Middle frontal gyrus (tissue), 1 donor: ENCODE data around the gene ALX3.

Experiments
- DNase-seq: peaks from one replicate; pipeline ENCODE4 v3.0.0-alpha.2; 2015; ENCODE audit warnings: low spot score; ENCODE audit errors: extremely low spot score

The ALX3 gene

DNA sequence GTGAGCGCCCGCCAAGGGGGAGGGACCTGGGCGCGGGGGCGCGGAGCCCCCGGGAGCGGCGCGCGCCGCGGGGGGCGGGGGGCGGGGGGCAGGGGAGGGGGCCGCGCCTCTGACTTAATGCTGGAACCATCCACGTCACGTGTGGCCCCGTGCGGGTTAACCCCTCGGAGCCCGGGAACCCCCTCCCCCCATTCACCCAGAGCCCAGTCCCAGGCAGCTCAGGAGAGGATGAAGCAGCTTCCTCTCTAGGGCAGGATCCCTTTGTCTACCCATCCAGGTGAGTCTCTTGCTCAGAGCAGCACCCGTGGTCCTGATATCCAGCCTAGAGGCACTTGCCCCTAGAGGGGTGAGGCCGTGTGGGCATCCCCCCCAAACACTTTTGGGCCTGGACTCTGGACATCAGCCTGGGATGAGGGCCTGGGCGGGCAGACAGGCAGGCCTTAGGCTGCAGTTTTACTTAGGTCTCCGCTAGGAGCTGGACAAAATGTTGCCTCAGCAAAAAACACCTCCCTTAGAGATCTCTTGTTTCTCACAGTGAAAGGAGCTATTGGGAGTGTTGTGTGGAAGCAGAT, at the start of gene ALX3:
Gene ALX3 (minus strand): TSS at position 2 of the 572 bp plus-strand sequence. CDS start 60 bp downstream, outside the sequence.
- DNase-seq = no peak

GRCh38 chr1:110119843-110120242, 49.4 kb upstream of the ALX3 start:
- DNase-seq = no peak

- DNase-seq = no peak
Observed at GRCh38 chr1:110118636-110119396, 48.3 kb upstream of the ALX3 start.

DNA sequence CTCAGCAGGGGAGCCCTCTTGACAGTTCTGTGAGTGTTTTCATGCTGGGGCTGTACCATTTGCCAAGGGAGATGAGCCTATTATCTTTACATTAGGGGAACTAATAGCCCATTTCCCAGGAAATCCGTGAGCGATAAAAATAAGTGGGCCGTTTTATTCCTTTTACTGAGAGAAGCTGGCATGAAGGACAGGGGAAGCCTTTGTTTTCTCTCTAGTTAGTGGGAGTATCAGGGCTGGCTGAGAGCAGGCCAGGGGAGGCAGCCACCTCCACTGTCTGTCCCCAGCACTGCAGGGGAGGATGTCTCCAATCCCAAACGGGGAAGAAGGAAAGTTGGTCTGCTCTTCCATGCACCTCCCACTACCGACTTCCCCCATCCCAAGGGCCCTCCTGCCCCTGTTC, 44.3 kb upstream of the ALX3 start:
- DNase-seq = no peak

DNA sequence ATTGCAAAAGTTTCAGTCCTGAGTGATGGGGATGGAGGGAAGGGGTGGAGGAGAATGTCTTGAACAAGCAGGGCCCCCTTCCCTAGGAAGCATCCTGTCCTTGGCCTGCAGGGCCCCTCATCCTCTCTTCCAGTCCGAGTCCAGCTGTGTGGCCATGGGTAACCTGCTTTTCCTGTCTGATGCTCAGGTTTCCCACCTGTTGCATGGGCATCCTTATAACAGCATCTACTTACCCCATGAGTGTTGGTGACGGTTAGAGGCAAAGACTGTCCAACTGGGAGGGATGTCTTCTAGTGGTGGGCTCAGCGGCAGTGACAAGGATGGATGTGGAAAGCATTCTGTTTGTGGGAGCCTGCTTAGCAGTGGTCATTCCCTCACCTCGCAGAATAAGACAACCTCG, 43.7 kb upstream of the ALX3 start:
- DNase-seq = no peak

DNA sequence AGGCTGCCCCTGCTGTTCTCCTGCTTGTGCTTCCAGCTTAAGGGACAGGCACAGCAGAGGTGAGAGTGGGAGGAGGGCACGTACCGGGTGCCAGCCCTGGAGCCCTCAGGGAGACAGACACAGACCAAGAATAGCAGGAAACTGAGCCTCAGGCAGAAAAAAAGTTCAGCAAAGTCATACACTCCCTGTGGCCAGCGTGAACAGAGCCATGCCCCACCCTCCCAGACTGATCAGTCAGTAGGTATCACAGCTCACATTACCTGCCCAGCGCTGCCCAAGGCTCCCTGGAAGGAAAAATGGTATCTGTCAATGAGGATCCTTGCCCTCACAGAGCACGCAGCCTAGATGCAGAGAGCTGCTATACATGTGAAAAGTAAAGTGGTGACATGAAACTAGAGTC, 43.1 kb upstream of the ALX3 start:
- DNase-seq = no peak

DNA sequence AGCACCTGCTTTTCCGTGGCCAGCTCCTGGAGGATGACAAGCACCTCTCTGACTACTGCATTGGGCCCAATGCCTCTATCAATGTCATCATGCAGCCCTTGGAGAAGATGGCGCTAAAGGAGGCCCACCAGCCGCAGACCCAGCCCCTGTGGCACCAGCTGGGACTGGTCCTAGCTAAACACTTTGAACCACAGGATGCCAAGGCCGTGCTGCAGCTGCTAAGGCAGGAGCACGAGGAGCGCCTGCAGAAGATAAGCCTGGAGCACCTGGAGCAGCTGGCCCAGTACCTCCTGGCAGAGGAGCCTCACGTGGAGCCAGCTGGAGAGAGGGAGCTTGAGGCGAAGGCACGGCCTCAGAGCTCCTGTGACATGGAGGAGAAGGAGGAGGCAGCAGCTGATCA, 42.2 kb upstream of the ALX3 start:
- no peak for DNase-seq

DNA sequence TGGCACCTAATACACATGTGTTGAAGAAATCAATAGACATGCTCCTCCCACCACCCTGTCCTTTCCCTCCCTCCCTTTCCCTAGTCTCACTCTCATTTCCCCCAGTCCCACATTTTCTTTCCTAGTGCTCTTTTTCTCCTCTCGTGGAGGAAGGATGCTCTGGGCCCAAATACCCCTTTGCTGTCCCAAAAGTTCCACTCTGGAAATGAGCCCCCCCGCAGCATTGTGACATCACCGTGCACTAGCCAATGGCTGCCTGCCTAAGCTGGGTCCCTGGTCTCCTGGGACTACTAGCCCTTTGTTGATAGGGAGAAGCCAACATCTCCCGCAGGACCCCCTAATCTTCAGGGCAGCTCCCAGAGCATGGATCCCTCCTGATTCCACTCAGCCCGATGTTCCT, 41.7 kb upstream of the ALX3 start, which contains the start of gene UBL4B:
Gene UBL4B (plus strand): TSS at position 301 of the 400 bp plus-strand sequence. CDS start 92 bp downstream, at position 393.
- no peak for DNase-seq

GRCh38 chr1:110111081-110111480, 40.6 kb upstream of the ALX3 start:
- no peak for DNase-seq

DNA sequence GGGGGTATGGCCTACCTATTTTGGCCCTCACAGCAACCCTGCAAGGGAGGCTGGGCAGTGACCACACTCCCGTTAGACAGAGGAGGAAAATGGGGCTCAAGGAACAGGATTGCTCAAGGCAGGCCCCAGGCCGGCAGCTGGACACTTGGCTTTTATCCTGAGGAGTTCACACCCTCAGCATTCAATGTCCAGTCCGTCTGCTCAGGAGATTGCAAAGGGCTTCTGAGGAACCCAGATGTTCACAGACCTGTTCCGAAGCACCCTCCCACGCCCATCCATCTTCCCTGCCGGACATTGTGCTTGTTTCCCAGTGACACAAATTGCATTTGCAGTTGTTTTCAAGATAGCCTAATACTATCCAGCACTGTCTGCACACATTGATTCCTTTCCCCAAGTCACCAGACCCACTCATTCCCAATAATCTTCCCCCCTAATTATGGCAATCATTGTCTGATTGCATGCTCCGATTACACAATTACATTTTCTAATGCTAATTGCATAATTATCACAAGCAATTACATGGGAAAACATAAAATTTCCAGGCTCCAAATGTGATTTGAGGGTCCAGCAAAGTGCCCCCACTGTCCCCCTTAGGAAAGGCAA, 37.5 kb upstream of the ALX3 start:
- no peak for DNase-seq

DNA sequence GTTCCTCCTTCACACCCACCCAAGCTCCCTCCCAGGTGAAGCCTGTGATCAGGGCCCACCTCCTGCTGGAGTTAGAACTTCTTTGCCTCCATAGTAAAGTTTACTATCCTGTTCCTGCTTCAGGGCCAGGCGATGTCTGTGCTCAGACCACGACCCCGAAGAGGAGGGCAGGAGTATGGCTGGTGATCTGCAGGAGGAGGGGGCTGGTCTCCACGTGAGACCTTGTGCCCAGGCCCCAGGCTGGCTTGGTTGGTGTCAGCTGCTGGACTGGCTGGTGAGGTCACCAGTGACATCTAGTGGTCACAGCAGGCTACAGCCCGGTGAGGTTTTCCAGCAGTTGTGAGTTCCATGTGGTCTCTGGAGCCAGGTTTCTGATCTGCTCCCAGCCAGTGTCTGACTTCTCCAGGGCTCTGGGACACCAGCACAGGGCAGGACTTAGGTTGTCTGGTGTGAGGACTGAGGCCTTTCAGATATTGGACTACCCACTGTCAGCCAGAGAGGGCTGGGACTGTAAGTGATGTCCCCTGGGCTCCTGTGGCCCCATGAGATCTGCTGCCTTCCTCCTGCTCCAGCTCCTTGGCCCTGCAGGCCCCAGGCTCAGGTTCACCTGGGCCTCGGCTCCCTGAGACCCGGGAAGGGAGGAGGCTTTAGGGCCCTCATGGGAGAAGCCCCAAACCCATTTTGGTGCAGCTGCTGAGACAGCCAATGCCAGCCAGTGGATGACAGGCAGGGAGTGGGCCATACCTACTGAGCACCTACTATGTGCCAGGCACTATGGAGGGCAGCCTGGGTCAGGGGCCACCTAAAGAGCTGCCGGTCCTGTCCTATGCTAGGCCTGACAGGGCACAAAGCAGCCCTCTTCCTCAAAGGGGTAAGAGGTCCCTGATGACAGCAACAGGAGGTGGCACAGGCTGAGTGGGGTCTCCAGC, 35.8 kb upstream of the ALX3 start:
- DNase-seq = peak; percentile 27

GRCh38 chr1:110102081-110102480, 31.6 kb upstream of the ALX3 start:
- no peak for DNase-seq

- no peak for DNase-seq
Observed at GRCh38 chr1:110100335-110100734, 29.9 kb upstream of the ALX3 start.

DNA sequence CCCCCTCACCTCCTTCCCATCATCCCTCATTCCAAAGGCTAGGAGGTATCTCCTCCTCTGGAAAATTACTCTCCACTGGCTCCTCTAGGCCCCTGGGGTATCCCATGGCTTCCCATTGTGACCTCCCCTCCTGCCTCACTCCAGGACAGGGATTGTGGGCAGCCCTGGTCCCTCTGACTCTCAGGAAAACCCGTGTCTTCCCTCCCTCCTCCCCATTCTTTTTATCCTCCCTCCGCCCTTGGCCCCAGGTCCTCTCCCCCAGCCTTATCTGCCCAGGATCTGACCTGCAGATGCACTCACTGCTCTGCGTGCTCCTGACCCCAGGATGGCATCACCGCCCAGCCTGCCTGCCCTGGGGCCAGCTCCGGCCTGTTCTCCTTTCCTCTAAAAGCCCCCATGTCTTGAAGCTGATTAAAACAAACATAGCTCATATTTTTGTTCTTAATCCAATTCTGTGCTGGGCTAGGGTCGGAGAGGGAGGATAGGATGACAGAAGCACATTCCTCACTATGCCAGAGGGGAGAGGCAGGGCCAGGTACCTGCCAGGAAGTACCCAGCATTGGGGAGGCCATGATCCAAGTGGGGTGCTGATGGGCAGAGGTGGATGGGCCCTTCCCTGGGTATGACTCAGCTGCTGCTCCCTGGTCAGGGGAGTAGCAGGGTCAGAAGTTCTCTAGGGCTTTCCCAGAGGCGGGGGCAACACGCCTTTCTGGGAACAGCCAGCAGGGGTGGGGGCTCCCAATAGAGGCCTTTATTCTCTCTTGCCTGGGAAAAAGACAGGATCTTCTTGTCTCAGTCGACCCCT, 28.0 kb upstream of the ALX3 start:
- no peak for DNase-seq

DNA sequence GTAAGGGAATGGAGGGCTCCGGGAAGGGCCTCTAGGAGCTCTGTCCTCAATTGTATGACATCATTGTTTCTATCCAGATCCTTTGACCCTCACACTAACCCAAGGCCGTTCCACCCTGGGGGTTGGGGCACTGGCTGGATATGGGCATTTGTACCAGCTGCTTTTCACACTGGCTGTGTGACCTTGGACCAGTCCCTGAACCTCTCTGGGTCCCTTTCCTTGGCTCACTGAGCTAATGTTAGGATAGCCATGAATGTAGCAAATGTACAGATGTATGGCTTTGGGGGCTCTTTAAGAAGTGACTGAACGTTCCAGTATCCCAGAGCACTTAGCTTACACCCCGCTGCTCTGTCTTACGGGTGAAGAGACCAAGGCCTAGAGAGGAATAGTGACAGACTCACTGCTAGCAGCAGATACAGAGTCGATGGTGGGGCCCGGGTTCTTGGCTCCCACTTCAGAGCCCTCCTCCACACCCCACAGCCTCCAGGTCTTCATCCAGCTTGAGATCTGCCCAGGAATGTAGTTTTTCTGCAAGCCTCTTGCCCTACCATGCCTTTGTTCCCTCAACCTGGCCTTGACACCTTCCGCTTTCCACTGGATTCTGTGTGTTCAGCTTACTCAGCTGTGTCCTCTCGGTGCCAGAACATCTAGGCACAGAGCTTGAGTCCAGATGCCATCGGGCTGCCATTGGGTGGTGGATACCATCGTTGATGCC, 27.2 kb upstream of the ALX3 start:
- no peak for DNase-seq

DNA sequence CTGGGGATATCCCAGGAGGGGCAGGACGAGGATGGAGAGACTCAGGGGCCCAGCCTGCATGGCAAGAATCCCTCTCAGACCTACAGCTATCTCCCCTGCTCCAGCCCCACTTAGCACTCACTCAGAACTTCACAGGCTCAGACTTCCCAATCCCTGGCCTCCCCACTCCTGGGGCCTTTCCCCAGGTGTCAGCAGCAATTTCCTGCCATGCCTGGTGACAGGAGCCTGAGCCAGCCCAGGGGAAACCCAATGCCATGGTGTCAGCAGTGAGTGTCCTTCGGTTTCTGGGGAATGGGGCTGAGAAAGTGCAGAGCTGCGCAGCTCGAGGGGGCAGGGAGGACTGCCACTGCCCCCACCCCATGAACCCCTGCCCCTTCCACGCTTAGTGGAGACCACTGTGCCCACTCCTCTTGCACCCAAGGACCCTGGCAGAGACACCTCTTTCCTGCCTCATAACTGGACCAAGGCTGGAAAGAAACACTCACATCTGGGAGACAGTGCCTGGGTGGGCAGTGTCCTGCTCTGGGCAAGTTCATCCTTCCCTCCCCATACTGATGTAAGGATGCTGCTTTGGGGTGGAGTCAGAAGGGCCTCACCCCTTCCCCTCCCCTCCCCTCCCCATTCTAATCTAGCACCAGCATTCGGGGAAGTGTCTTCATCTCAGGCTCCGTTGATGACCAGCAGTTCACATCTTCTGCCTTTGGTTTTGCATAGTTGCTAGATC, 24.6 kb upstream of the ALX3 start:
- no peak for DNase-seq

GRCh38 chr1:110092991-110093390, 22.5 kb upstream of the ALX3 start:
- no peak for DNase-seq

GRCh38 chr1:110091791-110092190, 21.3 kb upstream of the ALX3 start:
- no peak for DNase-seq

DNA sequence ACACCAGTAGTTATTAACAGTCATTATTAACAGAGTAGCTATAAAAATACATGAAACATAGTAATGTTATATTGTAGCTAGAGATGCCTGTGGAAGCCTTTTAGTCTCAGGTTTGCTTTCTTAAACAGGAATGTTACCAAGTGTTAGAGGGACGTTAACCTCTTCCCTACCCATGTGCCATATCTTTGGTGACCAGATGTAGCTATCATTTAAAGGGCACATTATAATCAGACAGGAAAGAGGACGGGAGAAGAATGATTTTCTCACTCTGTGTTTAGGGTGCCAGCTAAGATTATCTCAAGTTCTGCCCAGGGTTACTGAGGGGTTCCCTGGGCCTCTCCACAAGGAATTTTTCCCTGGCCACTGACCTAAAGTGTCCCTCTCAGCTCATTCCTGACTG, 20.9 kb upstream of the ALX3 start:
- DNase-seq = no peak
